Limb (tissue), 2 donors: ENCODE measurements around the gene ZNF524.

ENCODE experiments used
- DNase-seq, 2 donors: peaks; one replicate each; pipeline ENCODE4 v3.0.0-alpha.2; 2016; ENCODE audit errors: extremely low spot score in 2 of 2

The ZNF524 gene

DNA sequence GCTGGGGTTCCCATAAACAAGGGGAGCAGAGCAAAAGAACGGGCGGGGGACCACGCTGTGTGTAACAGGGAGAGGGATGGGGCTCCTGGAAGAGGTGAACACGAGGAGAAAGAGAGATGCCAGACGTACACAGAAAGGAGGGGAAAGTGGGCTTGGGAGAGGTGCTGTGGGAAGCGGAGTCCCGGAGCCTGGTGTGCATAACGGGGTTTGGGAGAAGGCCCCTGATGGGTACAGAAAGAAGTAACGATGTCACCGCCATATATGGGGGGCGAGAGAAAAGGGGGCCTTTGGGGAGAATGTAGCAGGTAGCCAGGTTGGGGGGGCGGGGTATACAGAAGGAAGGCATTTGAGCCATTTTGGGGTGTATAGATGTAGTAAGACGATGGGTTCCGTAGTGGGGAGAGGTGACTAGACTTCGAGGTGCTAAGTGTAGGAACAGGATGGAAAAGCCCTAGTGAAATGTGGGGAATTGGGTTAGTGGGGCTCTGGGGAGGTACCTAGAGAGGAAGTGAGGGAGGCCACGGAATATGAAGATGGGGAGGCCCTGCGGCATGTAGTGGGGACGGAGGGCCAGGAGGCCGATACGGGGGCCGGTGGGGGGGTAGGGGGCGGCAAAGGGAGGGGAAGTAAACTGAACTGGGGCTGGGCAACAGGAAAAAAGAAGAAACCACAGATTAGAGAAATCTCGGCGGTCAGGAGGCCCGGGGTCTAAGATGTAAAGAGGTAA lies 41.5 kb downstream of the ZNF524 start:
- no peak for DNase-seq

DNA sequence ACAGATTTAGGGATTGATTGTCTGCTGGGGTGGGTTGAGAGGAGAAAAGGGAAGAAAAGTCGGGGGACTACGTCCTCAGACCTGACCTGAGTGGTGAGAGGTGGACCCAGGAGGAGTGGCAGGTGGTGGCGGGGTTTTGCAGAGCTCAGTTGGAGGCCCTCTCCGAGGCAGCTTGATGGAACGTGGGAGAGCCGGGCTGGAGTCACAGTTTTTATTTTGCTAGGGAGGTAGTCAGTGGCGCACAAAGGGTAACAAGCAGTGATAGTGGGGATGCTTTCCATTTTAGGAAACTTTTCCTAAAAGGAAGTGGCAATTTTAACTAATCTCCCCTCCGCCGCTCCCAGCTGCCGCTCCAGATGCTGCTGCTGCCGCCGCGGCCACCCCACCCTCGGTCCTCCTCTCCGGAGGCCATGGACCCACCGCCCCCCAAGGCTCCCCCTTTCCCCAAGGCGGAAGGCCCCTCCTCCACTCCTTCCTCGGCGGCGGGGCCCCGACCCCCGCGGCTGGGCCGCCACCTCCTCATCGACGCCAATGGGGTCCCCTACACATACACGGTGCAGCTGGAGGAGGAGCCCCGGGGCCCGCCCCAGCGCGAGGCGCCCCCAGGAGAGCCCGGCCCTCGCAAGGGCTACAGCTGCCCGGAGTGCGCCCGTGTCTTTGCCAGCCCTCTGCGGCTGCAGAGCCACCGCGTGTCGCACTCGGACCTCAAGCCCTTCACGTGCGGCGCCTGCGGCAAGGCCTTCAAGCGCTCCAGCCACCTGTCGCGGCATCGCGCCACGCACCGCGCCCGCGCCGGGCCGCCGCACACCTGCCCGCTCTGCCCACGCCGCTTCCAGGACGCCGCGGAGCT lies 42.3 kb downstream of the ZNF524 start:
- peak in 1 of 2 donors; percentile 48 for DNase-seq

DNA sequence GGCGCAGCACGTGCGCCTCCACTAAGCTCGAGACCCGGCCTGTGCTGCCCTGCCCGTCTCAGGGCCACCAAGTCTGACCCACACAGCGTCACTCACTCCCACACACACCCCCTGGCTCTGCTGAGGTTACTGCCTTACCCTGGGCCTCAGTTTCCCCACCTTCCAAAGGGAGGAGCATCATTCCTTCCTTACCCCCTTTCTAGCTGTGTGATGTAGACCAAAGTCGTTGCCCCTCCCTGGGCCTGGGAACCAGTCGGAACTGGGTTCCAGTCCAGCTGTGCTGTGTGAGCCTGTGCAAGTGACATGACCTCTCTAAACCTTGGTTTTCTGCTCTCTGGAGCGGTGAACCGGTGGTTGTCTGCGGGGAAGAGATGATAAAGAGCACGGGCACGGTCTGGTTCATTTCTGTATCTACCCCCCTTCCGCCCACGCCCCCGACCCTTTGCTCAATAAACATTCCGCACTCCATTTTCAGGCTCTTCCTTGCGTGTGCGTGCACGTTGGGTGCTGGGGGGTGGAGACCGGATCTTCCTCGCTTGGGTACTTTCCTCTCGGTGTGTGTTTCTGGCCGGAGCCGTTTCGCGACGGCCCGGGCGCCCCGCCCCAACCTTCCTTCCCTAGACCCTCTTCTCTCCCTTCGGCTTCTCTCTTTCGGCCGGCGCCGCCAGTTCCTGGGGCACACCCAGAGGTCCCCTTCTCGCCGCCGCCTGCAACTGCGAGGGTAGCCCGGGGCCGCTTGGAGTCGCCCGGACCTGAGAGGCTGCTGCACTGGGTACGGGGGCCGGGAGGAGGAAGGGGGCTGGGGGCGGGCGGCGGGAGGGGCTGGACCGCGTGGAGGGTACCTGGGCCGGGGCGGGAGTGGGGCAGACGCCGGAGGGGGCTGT lies 43.2 kb downstream of the ZNF524 start, which contains the start of gene ZNF581:
TSS of gene ZNF581 (plus strand) at position 647 of the 884 bp plus-strand sequence. CDS start 923 bp downstream, outside the sequence.
- peak; percentile 62 to 84 for DNase-seq

DNA sequence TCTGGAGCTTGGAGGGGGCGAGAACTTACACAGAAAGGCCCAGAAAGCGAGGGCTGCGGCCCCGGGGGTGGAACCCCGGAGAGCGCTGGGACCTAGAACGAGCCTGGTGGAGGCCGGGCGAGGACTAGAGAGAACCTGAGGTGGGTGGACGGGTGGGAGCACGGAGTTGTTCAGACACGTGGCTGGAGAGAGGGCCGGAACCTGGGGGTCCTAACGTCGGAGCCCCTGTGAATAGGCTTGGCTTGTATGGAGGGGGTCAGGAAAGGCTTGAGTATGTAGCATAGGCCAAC lies 43.7 kb downstream of the ZNF524 start:
- no peak for DNase-seq

DNA sequence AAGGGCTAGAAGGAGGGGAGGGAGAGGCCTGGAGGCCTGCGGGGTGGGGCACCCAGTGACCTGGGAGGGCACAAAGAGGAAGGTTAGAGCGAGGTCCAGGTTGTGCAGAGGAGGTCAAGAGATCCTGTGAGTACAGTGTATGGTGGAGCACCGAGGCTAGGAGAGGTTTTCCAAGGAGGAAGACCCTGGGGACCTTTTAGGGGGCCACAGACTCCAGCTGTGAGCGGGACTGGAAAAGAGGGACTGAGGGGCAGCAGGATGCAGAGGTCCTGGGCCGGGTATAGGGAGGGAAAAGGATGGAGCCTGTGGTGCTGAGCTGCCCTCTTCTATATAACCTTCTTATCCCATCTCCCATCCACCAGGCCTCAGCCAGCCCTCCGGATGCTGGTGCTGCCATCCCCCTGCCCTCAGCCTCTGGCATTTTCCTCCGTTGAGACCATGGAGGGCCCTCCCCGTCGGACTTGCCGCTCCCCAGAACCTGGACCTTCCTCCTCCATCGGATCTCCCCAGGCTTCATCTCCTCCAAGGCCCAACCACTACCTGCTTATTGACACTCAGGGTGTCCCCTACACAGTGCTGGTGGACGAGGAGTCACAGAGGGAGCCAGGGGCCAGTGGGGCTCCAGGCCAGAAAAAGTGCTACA lies 44.2 kb downstream of the ZNF524 start:
- DNase-seq = no peak

DNA sequence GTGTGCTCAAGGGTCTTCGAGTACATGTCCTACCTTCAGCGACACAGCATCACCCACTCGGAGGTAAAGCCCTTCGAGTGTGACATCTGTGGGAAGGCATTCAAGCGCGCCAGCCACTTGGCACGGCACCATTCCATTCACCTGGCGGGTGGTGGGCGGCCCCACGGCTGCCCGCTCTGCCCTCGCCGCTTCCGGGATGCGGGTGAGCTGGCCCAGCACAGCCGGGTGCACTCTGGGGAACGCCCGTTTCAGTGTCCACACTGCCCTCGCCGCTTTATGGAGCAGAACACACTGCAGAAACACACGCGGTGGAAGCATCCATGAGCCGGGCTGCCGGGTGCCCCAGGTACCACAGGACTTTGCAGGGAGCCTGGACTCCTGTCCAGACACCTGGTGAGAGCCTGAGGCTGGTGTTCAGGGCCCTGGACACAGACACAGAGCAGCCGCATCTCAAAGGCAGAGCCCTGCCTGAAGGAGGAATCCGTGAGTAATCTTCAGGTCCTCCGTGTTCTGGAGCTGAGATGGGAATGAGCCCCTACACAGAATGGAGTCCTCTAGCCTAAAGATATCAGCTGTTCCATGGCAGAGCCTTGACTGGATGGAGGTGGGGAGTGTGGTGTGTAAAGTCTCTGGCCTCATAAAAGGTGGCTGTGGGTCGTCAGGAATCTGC lies 44.9 kb downstream of the ZNF524 start:
- no peak for DNase-seq

DNA sequence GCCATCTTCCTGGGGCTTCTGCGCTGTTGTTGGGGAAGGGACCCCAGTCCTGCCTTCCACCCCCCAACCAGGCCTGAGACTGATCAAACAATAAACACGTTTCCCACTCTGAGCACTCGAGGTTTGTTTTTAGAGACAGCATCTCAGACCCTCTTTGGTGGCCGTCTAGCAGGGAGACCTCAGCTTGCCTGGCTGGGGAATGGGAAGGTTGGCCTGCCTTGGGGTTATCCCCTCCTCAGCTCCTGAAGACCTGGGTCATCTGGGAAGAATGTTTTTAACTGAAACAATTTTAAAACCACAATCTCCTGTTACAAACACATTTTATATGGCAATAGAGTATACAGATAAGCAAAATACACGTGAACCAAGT lies 45.4 kb downstream of the ZNF524 start:
- DNase-seq = no peak

DNA sequence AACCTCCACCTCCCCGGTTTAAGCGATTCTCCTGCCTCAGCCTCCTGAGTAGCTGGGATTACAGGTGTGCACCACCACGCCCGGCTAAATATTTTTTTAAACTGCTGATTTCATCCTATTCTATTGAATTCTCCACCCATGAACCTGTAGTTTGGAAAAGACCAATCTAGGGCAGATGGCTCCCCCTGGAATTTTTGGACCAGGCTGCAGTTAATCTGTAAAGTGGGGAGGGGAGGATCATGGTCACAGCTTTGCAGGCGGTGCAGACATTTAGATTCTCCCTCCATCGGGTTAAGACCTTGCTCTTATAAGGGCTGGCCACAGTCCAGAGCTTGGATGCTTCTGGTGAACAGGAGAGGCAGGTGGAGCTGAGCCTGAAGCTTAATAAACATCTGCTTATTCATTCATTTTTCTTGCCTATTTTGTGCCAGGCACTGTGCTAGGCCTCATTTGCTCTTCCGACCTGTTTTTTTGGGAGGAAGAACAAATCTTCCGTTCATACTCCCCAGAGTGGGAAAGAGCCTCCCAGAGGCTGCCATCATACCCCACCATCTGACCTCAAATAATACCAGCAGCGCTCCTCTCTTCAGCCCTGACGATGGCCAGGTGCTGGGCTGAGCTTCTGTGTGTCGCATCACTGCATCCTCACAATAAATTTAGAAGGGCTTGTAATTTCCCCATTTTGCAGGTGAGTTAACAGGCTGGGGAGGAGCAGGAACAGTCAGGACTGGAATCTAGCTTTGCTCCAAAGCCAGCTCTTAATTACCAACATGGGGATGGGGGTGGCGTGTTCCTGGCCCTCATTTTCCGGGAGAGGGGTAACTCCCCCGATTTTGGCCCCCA lies 47.0 kb downstream of the ZNF524 start:
- DNase-seq = no peak

DNA sequence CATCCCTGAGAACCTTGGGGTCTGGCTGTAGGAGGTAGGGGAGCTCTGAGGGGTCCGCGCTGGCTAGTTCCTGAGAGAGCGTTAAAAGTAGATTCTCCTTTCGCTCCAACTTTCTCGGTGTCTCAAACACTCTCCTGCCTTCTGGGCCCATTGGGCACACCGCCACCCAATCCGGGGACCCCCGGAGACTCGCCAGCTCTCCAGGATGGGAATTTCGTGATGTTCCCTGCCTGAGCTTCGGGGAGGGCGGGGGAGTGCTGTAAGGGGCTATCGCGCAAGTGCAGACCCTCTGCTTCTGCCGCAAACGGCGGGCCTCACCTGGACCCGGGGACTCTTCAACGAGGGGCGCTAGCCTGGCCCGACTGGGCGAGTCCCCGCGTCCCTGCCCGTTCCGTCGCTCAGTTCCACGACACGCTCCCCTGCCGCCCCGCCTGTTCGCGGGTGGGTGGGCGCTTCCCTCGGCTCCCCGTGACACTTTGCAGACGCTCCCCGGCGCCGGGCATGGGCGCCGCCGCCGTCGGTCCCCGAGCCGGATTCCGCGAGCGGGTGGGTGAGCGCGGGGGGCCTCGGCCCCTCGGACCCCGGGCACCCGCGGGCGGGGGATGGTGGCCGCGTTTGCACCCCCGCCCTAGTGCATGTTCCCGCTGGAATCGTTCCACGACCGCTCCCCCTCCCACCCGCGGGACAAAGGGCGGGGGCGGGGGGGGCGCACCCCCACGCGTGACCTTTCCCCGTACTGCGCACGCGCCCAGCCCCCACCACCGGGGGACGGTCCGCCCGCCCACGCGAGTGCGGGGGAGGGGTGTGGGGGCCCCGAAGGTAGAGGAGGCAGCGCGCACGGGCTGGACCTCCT lies 47.9 kb downstream of the ZNF524 start, which contains the start of gene CCDC106:
TSS of gene CCDC106 (plus strand) at position 481 of the 853 bp plus-strand sequence. CDS start 835 bp downstream, outside the sequence.
- DNase-seq = peak; percentile 80 to 90

DNA sequence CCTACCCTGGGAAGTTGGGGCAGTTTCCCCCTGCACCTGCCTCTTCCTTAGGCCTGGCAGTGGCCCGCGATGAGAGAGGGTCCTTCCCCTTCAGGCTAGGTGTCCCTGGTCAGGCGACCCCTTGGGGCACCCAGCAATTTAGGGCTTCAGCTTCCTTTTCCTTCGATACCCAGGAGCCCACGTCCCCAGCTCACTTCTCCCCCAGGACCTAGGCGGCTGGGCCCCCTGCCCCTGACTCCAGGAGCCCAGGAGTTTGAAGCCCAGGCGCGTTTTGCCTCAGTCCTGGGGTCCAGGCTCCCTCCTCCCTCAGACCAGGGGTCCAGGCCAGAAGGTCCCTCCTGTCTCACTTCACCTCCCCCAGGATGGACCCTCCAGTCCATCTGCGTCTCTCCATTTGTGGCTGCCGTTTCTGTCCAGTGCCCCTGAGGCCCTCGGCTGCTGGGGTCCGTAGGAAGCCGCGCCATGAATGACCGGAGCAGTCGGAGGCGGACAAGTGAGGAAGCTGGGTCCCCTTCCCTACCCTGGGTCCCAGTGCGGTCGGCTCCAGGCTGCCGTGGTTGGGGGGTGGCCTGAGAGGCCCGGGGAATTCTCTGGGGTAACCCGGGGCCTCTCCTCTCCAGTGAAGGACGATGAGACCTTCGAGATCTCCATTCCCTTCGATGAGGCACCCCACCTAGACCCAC lies 48.6 kb downstream of the ZNF524 start:
- peak in 1 of 2 donors; percentile 38 for DNase-seq

DNA sequence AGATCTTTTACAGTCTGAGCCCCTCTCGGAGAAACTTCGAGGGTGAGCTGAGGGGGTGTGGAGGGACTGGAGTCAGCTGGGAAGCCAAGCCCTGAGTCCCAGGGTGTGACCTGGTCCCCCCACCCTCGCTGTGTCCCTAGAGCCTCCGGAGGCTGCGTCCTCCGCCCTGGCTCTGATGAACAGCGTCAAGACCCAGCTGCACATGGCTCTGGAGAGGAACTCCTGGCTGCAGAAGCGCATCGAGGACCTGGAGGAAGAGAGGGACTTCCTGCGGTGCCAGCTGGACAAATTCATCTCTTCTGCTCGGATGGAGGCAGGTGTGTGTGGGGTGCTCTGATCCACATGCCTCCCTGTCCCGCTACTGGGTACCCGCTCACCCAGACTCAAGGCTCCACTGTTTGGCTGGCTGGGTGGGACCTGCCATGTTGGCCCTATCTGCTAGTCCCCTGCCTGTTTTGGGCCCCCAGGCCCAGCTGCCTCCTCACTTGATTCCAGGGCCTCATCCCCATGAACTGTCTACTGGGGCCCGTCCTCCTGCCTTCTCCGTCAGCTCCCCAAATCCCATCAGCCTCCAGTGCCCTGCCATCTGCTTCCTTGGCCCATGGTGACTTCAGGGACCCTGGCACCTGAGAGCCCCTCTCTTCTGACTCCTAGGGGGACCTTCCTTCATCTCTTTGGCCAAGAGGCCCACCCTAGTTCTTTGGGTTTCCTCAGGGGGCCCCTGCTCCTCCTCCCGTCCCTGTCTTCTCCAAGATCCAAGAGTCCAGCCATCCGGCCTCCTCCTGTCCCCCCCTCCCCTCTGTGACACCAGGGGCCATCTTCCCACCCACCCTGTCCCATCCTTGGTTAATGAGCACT lies 49.4 kb downstream of the ZNF524 start:
- DNase-seq = peak in 1 of 2 donors; percentile 28

DNA sequence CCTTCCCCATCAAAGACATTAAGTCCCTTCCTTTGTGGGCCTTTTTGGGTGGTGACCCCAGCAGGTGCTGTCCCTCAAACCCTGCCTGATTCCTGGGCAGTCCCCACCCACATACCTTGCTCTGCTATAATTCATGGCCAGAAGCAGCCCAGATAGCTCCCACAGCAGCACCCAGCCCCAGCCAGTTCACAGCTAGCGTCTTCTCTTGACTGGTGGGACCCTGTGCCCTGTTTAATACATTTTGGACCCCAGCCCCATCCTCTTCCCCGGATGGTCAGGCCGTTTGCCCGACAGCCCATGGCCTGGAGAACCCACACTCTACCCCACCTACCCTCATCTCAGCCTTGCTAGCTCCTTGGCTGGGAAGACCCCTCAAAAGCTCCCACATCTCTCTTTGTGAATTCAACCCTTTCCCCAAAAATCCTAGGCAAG lies 50.1 kb downstream of the ZNF524 start:
- no peak for DNase-seq

DNA sequence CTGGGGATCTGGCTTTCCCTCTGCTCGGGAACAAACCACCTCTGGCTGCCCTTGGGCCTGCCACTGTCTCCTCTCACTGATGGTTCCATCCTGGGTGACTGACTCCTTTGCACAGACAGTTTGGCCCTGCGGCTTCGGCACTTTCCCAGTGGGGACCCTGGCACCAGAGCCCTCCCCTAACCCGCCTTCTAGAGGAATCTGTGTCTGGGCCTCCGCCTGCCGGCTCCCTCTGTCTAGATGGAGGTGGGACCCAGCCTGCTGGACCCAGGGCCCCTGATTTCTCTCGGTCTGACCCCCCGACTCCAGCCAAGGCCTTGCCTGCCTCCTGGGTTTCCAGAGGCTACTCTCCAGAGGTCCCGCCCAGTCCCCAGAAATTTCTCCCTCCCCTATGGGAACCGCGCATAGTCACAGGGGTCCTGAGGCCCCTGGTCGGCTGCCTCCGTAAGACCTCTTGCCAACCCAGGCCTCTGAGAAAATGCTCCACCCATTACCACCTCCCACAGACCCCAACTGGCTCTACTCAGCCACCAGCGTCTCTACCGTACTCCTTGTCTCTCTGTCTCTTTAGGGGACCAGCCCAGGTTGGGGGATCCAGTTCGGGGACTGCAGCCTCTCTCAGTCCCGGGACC lies 50.6 kb downstream of the ZNF524 start:
- peak in 1 of 2 donors; percentile 26 for DNase-seq

DNA sequence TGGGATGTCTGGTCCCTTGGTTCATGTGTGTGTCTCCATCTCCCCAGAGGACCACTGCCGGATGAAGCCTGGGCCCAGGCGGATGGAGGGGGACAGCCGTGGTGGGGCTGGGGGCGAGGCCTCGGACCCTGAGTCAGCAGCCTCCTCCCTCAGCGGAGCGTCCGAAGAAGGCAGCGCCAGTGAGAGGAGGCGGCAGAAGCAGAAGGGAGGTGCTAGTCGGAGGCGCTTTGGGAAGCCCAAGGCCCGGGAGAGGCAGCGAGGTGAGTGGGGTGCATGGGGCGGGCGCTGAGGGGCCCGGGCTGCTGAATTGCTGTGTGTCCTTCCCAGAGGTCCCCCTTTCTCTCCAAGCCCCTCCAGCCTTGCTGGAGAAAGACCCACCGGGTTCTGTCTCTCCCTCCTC lies 51.1 kb downstream of the ZNF524 start:
- DNase-seq = peak in 1 of 2 donors; percentile 34

DNA sequence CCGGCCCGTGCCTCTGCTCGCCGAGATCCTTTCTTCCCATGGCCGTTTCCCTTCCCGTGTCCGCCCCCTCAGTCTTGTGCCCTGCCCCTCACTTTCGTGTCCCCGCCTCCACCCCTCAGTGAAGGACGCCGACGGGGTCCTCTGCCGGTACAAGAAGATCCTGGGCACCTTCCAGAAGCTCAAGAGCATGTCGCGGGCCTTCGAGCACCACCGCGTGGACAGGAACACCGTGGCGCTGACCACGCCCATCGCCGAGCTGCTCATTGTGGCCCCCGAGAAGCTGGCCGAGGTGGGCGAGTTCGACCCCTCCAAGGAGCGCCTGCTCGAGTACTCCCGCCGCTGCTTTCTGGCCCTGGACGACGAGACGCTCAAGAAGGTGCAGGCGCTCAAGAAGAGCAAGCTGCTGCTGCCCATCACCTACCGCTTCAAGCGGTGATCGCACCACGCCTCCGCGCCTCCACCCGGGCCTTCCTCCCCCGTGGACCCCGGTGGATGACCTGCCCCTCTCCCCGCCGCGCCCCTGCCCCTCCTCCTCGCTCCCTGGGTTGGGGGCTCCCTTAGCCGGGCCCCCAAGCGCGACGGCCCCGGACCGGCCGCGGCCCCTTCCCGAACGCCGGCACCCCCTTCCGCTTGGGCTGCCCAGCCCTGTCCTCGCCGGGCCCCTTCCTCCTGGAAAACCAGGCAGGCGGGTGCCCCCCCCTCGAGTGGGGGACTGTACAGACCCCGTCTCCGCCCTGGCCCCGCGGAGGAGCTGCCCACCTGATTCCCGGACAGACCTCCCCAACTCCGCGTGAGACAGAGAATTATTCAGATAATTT lies 52.4 kb downstream of the ZNF524 start:
- peak in 1 of 2 donors; percentile 52 for DNase-seq
